GM06990 (cell line): ENCODE measurements around the gene DCAF6.
"Not testable (repeated sequence)": the region's sequence is repeated elsewhere in the genome, so short reads cannot be mapped to it uniquely, and the experiment has no call there.

Source experiments
- DNase-seq: peaks from one replicate; pipeline ENCODE4 v3.0.0-alpha.2; 2011; ENCODE audit not compliant: insufficient read length; ENCODE audit errors: extremely low read depth
- H3K27me3 ChIP-seq: replicated peaks from 2 replicates; pipeline ENCODE4 v1.6.0; 2011; ENCODE audit warnings: low read length; ENCODE audit not compliant: control insufficient read depth, insufficient read depth
- H3K36me3 ChIP-seq: 2 replicates; pipeline ENCODE4 v1.5.1; 2011; ENCODE audit warnings: low read length; ENCODE audit not compliant: control insufficient read depth, insufficient read depth
- H3K4me3 ChIP-seq: replicated peaks from 2 replicates; pipeline ENCODE4 v1.5.1; 2011; ENCODE audit warnings: low read depth, mild to moderate bottlenecking, control low read depth, low read length
- CTCF ChIP-seq: IDR thresholded peaks from 2 replicates; pipeline ENCODE4 v1.5.1; 2011; ENCODE audit warnings: low read length, control low read depth, mild to moderate bottlenecking, inconsistent platforms; ENCODE audit not compliant: insufficient read depth, poor library complexity, severe bottlenecking

Gene DCAF6

GRCh38 chr1:167926486-167926997 is 9.9 kb upstream of the DCAF6 start:
- Histone ChIP-seq H3K27me3 (no peaks in the 10 kb centered on the region), H3K4me3 (no peak overlapping the region), H3K36me3 (no peaks in the 10 kb centered on the region)
- DNase-seq, result no peak
- no peak for TF ChIP-seq CTCF

- Histone ChIP-seq H3K27me3 (no peaks in the 10 kb centered on the region), H3K4me3 (no peak overlapping the region), H3K36me3 (no peaks in the 10 kb centered on the region)
- TF ChIP-seq CTCF, result no peak
- DNase-seq, result peak; percentile 25
Observed at GRCh38 chr1:167927046-167927754, 9.3 kb upstream of the DCAF6 start.

GRCh38 chr1:167928457-167928852 is 8.0 kb upstream of the DCAF6 start:
- DNase-seq, result no peak
- Histone ChIP-seq H3K4me3 (no peak overlapping the region), H3K36me3 (no peaks in the 10 kb centered on the region), H3K27me3 (no peaks in the 10 kb centered on the region)
- TF ChIP-seq CTCF, result no peak

GRCh38 chr1:167928919-167929318 is 7.6 kb upstream of the DCAF6 start:
- not testable (repeated sequence) for H3K27me3 ChIP-seq, H3K4me3 ChIP-seq, H3K36me3 ChIP-seq, DNase-seq

GRCh38 chr1:167929725-167930124 is 6.8 kb upstream of the DCAF6 start:
- Histone ChIP-seq H3K36me3 (no peaks in the 10 kb centered on the region), H3K27me3 (no peaks in the 10 kb centered on the region), H3K4me3 (no peak overlapping the region)
- no peak for TF ChIP-seq CTCF
- DNase-seq, result no peak

- no peaks in the 10 kb centered on the region for H3K36me3 ChIP-seq
- no peak for DNase-seq
- H3K4me3 ChIP-seq, result peak overlapping the region; percentile 78
- H3K27me3 ChIP-seq, result no peaks in the 10 kb centered on the region
- TF ChIP-seq CTCF, result no peak
Observed at GRCh38 chr1:167933788-167934187, 2.7 kb upstream of the DCAF6 start.
